Endodermal cell (in vitro differentiated cells): ENCODE results near the gene ACSS1. TPM values are rescaled to one million over a fixed set of nuclear protein-coding genes. Genes with fewer than 3 reads are reported as not detected.

Experiments used
- DNase-seq: peaks from one replicate; pipeline ENCODE4 v3.0.0-alpha.2; 2017
- H3K27ac ChIP-seq: 2 replicates; pipeline ENCODE4 v1.5.1; 2013; ENCODE audit warnings: mild to moderate bottlenecking, low read depth, low read length, moderate library complexity
- H3K27me3 ChIP-seq: 2 replicates; pipeline ENCODE4 v1.6.1; 2013; ENCODE audit warnings: mild to moderate bottlenecking, low read length, moderate library complexity; ENCODE audit not compliant: insufficient read depth, control insufficient read depth, poor library complexity, severe bottlenecking
- H3K36me3 ChIP-seq: 2 replicates; pipeline ENCODE4 v1.7.0; 2013; ENCODE audit warnings: mild to moderate bottlenecking, low read length, moderate library complexity; ENCODE audit not compliant: control insufficient read depth, insufficient read depth
- H3K4me1 ChIP-seq: one replicate; pipeline ENCODE4 v1.7.0; 2013; ENCODE audit warnings: low read length; ENCODE audit not compliant: control insufficient read depth, insufficient read depth
- H3K4me3 ChIP-seq: 2 replicates; pipeline ENCODE4 v1.5.1; 2013; ENCODE audit warnings: mild to moderate bottlenecking, low read length, moderate library complexity
- H3K9ac ChIP-seq: 2 replicates; pipeline ENCODE4 v1.6.1; 2013; ENCODE audit warnings: mild to moderate bottlenecking, low read length, moderate library complexity; ENCODE audit not compliant: poor library complexity, severe bottlenecking; ENCODE audit errors: extremely low read depth
- H3K9me3 ChIP-seq: 2 replicates; pipeline ENCODE4 v1.6.1; 2013; ENCODE audit warnings: mild to moderate bottlenecking, low read length, moderate library complexity; ENCODE audit not compliant: control insufficient read depth
- H3K27ac Mint-ChIP-seq: 2 replicates; pipeline ENCODE4 v1.8.0; 2020; ENCODE audit warnings: mixed read lengths
- H3K27me3 Mint-ChIP-seq: 2 replicates; pipeline ENCODE4 v1.8.0; 2021; ENCODE audit warnings: mild to moderate bottlenecking, mixed read lengths; ENCODE audit not compliant: insufficient read depth
- H3K36me3 Mint-ChIP-seq: 2 replicates; pipeline ENCODE4 v1.8.0; 2020; ENCODE audit warnings: low read depth, mixed read lengths
- H3K4me1 Mint-ChIP-seq: 2 replicates; pipeline ENCODE4 v1.8.0; 2020; ENCODE audit warnings: mixed read lengths
- H3K4me3 Mint-ChIP-seq: 2 replicates; pipeline ENCODE4 v1.8.0; 2020; ENCODE audit warnings: mild to moderate bottlenecking, moderate library complexity, mixed read lengths
- H3K9me3 Mint-ChIP-seq: 2 replicates; pipeline ENCODE4 v1.8.0; 2020; ENCODE audit warnings: mild to moderate bottlenecking, mixed read lengths
- WGBS, 2 experiments: methylation state at CpG; one replicate each; pipeline versions ENCODE4 v1.1.5 to v1.1.7; 2013; ENCODE audit warnings: missing lambda C conversion rate in 2 of 2, mixed read lengths in 1 of 2; ENCODE audit not compliant: insufficient coverage in 1 of 2, insufficient read length in 1 of 2; 5-methylcytosine and 5-hydroxymethylcytosine counted together
- total RNA-seq, 2 donors: library from RNA; stranded (reverse); fragmentation: NEBNext Ultra II Directional in 1 of 2; extraction: Animal tissue kit (Norgen Biotek cat#: 25700) in 1 of 2; gene quantifications; 2 replicates in 1 of 2; 3 replicates in 1 of 2; pipeline ENCODE4 v1.2.1, GENCODE V29; 2021
- TF ChIP-seq, protein P1 (sequence below): fragments of 200-600 bp; sonication (generic); conservative IDR thresholded peaks from 2 replicates; pipeline ENCODE4 v1.5.0; 2021; ENCODE audit warnings: antibody characterized with exemption, mild to moderate bottlenecking

ACSS1 gene
- total RNA-seq, 2 donors from 2014 or later = 0.22 TPM; not detected in 1

DNA sequence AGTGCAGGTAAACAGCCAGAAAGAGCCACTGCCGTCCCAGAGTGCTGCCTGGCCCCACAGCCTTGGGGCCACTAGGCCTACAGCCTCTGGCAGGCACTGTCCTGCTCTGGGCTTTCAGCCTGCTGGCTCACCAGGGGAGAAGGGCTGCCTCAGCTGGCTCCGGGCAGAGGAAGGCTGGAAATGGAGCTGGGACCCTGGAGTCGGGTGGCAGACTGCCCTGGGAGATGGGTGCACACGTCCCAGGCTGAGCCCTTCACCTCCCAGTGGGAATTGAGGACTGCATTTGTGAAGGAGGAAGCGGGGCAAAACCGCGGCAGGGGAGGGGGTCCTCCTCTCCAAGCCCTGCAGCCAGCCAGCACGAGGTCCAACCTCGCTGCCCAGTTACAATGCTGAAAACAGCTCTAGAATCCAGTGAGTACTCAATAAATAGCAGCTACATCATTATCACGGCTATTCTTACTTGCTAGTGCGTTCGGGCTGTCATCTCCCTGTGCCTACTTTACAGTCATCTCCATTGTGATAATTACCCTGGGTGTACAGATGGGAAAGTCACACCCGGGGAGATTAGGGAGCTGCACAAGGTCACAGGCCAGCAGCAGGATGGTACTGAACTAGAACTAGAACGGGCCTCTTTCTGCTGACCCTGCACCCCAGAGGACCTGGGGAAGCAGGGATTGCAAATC is 13.1 kb downstream of the ACSS1 start:
- no peaks in the 10 kb centered on the region for H3K9me3 Mint-ChIP-seq
- no peaks in the 10 kb centered on the region for H3K36me3 ChIP-seq
- no peaks in the 10 kb centered on the region for H3K4me1 ChIP-seq
- no peaks in the 10 kb centered on the region for H3K9me3 ChIP-seq
- H3K36me3 Mint-ChIP-seq = no peaks in the 10 kb centered on the region
- TF ChIP-seq, protein P1, sequence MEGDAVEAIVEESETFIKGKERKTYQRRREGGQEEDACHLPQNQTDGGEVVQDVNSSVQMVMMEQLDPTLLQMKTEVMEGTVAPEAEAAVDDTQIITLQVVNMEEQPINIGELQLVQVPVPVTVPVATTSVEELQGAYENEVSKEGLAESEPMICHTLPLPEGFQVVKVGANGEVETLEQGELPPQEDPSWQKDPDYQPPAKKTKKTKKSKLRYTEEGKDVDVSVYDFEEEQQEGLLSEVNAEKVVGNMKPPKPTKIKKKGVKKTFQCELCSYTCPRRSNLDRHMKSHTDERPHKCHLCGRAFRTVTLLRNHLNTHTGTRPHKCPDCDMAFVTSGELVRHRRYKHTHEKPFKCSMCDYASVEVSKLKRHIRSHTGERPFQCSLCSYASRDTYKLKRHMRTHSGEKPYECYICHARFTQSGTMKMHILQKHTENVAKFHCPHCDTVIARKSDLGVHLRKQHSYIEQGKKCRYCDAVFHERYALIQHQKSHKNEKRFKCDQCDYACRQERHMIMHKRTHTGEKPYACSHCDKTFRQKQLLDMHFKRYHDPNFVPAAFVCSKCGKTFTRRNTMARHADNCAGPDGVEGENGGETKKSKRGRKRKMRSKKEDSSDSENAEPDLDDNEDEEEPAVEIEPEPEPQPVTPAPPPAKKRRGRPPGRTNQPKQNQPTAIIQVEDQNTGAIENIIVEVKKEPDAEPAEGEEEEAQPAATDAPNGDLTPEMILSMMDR = no peak
- peaks cover 24% of the 10 kb centered on the region for H3K27me3 ChIP-seq
- peaks cover 21% of the 10 kb centered on the region for H3K27me3 Mint-ChIP-seq
- H3K4me3 Mint-ChIP-seq = no peak overlapping the region
- 88 to 93% methylated on average over 12 to 14 of the region's 14 CpGs for WGBS, 2 experiments
- H3K27ac ChIP-seq = no peak overlapping the region
- H3K9ac ChIP-seq = no peak overlapping the region
- H3K4me3 ChIP-seq = no peak overlapping the region
- H3K27ac Mint-ChIP-seq = no peak overlapping the region
- H3K4me1 Mint-ChIP-seq = no peaks in the 10 kb centered on the region
- DNase-seq = no peak

- WGBS, 2 experiments = 94 to 100% methylated on average over 2 to 5 of the region's 5 CpGs
- Histone ChIP-seq H3K9ac (no peak overlapping the region), H3K9me3 (no peaks in the 10 kb centered on the region), H3K27me3 (peaks cover 18% of the 10 kb centered on the region), H3K4me3 (no peak overlapping the region), H3K4me1 (no peaks in the 10 kb centered on the region), H3K27ac (no peak overlapping the region), H3K36me3 (no peaks in the 10 kb centered on the region)
- H3K27me3 Mint-ChIP-seq = peaks cover 15% of the 10 kb centered on the region
- no peaks in the 10 kb centered on the region for H3K36me3 Mint-ChIP-seq
- TF ChIP-seq, protein P1 = no peak
- no peak for DNase-seq
- H3K9me3 Mint-ChIP-seq = no peaks in the 10 kb centered on the region
- H3K4me3 Mint-ChIP-seq = no peak overlapping the region
- no peaks in the 10 kb centered on the region for H3K4me1 Mint-ChIP-seq
- no peak overlapping the region for H3K27ac Mint-ChIP-seq
Measured at GRCh38 chr20:25044261-25044560, 13.7 kb downstream of the ACSS1 start.

GRCh38 chr20:25043499-25044260 is 14.3 kb downstream of the ACSS1 start:
- Mint-ChIP-seq H3K27ac (no peak overlapping the region), H3K4me3 (no peak overlapping the region), H3K9me3 (no peaks in the 10 kb centered on the region), H3K27me3 (peaks cover 10% of the 10 kb centered on the region), H3K4me1 (no peaks in the 10 kb centered on the region), H3K36me3 (no peaks in the 10 kb centered on the region)
- Histone ChIP-seq H3K4me3 (no peak overlapping the region), H3K4me1 (no peaks in the 10 kb centered on the region), H3K9me3 (no peaks in the 10 kb centered on the region), H3K27me3 (peaks cover 14% of the 10 kb centered on the region), H3K36me3 (no peaks in the 10 kb centered on the region), H3K27ac (no peak overlapping the region), H3K9ac (no peak overlapping the region)
- DNase-seq = no peak
- 92 to 95% methylated on average over 4 to 9 of the region's 9 CpGs for WGBS, 2 experiments
- TF ChIP-seq, protein P1 = no peak
